Aorta (tissue), 5 donors: Measurements from ENCODE around the gene PSIP1. TPM values are rescaled to one million over a fixed set of nuclear protein-coding genes. Genes with fewer than 3 reads are reported as not detected.

Source experiments
- ATAC-seq: fragments of 200-7000 bp; cut with Tn5 transposase; one replicate; pipeline ENCODE4 v1.9.1; 2022; ENCODE audit warnings: moderate library complexity; ENCODE audit not compliant: low FRiP score
- DNase-seq, 2 donors: peaks; one replicate each; pipeline ENCODE4 v3.0.0-alpha.2; 2020
- H3K27ac ChIP-seq, 2 donors: one replicate each; pipeline ENCODE4 v1.5.1; 2013; ENCODE audit warnings: low read length in 2 of 2, mild to moderate bottlenecking in 2 of 2, moderate library complexity in 2 of 2, control low read depth in 1 of 2, inconsistent platforms in 1 of 2, low read depth in 1 of 2
- H3K27me3 ChIP-seq, 2 donors: one replicate each; pipeline ENCODE4 v1.6.1; 2013; ENCODE audit warnings: control low read depth in 1 of 2, low read length in 1 of 2, mild to moderate bottlenecking in 1 of 2, moderate library complexity in 1 of 2; ENCODE audit not compliant: insufficient read depth in 2 of 2, control insufficient read depth in 1 of 2
- H3K36me3 ChIP-seq, 2 donors: one replicate each; pipeline ENCODE4 v1.6.1; 2013; ENCODE audit warnings: control low read depth in 1 of 2, low read length in 1 of 2, mild to moderate bottlenecking in 1 of 2; ENCODE audit not compliant: insufficient read depth in 2 of 2, control insufficient read depth in 1 of 2
- H3K4me1 ChIP-seq, 2 donors: one replicate each; pipeline ENCODE4 v1.6.1; 2013; ENCODE audit warnings: low read length in 2 of 2, control low read depth in 1 of 2, mild to moderate bottlenecking in 1 of 2, moderate library complexity in 1 of 2; ENCODE audit not compliant: insufficient read depth in 2 of 2, control insufficient read depth in 1 of 2
- H3K4me3 ChIP-seq, 2 donors: one replicate each; pipeline ENCODE4 v1.5.1; 2013; ENCODE audit warnings: low read length in 2 of 2, control low read depth in 1 of 2, mild to moderate bottlenecking in 1 of 2
- H3K9me3 ChIP-seq: one replicate; pipeline ENCODE4 v1.6.1; 2013; ENCODE audit warnings: mild to moderate bottlenecking, low read length; ENCODE audit not compliant: control insufficient read depth
- WGBS, 2 donors: extraction: QIAGEN DNeasy Blood & Tissue Kit; methylation state at CpG; one replicate each; pipeline ENCODE4 v1.1.7; 2013; 5-methylcytosine and 5-hydroxymethylcytosine counted together
- intact Hi-C, 2 donors: fragments of 100-400 bp; cut with DNase I; formaldehyde crosslinking; loops; one replicate each; pipeline versions ENCODE4 v1.14.2 to v1.15.0; 2022
- polyA plus RNA-seq, 2 donors: library from polyadenylated mRNA; stranded (reverse); fragments of 200-250 nt; gene quantifications; one replicate each; pipeline ENCODE4 v1.2.3, GENCODE V29; 2013
- total RNA-seq, 2 donors: library from RNA; stranded (reverse); fragmentation: NEBNext Ultra II Directional; extraction: Animal tissue kit (Norgen Biotek cat#: 25700); gene quantifications; one replicate each; pipeline ENCODE4 v1.2.1, GENCODE V29; 2021
- donor health status: healthy with polysubstance abuse.
- donor health status: Bipolar disorder and iron deficiency.
- donor health status: DM: no; HTN: no; CAD: no.
- donor health status: DM: no; HTN: no; CAD: no.
- donor health status: DM: yes; HTN: yes; CAD: no.

PSIP1 gene
- total and polyA plus RNA-seq, 4 donors = 60.0 to 89.0 (median 68.8) TPM

- no peaks in the 10 kb centered on the region for H3K27me3 ChIP-seq
- intact Hi-C loops = no loop called here
- no peaks in the 10 kb centered on the region for H3K36me3 ChIP-seq
- 86 to 89% methylated on average over 13 of the region's 13 CpGs for WGBS, 2 donors
- H3K4me3 ChIP-seq = no peak overlapping the region
- DNase-seq (no peak), ATAC-seq (no peak)
- peaks cover 0 to 2% of the 10 kb centered on the region in 2 donors for H3K4me1 ChIP-seq
- no peak overlapping the region for H3K27ac ChIP-seq
- H3K9me3 ChIP-seq = no peaks in the 10 kb centered on the region
Measured at GRCh38 chr9:15492485-15493150, 18.2 kb downstream of the PSIP1 start.

DNA sequence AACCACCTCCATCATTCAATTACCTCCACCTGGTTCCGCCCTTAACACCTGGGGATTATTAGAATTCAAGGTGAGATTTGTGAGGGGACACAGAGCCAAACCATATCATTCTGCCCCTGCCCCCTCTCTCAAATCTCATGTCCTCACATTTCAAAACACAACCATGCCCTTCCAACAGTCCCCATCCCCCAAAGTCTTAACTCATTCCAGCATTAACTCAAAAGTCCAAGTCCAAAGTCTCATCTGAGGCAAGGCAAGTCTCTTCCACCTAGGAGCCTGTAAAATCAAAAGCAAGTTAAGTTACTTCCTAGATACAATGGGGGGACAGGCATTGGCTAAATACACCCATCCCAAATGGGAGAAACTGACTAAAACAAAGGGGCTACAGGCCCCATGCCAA is 18.8 kb downstream of the PSIP1 start:
- Histone ChIP-seq H3K36me3 (no peaks in the 10 kb centered on the region), H3K4me1 (no peaks in the 10 kb centered on the region), H3K27ac (no peak overlapping the region), H3K9me3 (no peaks in the 10 kb centered on the region), H3K4me3 (no peak overlapping the region), H3K27me3 (no peaks in the 10 kb centered on the region)
- 98 to 100% methylated on average over 1 of the region's 1 CpG for WGBS, 2 donors
- intact Hi-C loops = no loop called here
- DNase-seq (no peak), ATAC-seq (no peak)

GRCh38 chr9:15485836-15486666 is 24.7 kb downstream of the PSIP1 start:
- ATAC-seq (no peak), DNase-seq (no peak)
- WGBS, 2 donors = 30 to 31% methylated on average over 2 of the region's 2 CpGs
- Histone ChIP-seq H3K9me3 (no peaks in the 10 kb centered on the region), H3K4me3 (no peak overlapping the region), H3K27me3 (no peaks in the 10 kb centered on the region), H3K27ac (no peak overlapping the region), H3K36me3 (no peaks in the 10 kb centered on the region), H3K4me1 (no peaks in the 10 kb centered on the region)
- intact Hi-C loops = loop anchor here in 1 of 2 donors (10.0 kb wide), 1 partner anchor 191 kb away; no protein-coding TSS in a partner anchor

GRCh38 chr9:15484802-15485201 is 26.0 kb downstream of the PSIP1 start:
- Histone ChIP-seq H3K36me3 (no peaks in the 10 kb centered on the region), H3K4me1 (no peaks in the 10 kb centered on the region), H3K27ac (no peak overlapping the region), H3K9me3 (no peaks in the 10 kb centered on the region), H3K4me3 (no peak overlapping the region), H3K27me3 (no peaks in the 10 kb centered on the region)
- ATAC-seq (no peak), DNase-seq (no peak)
- 94 to 96% methylated on average over 6 of the region's 6 CpGs for WGBS, 2 donors
- intact Hi-C loops = loop anchor here in 1 of 2 donors (10.0 kb wide), 1 partner anchor 190 kb away; no protein-coding TSS in a partner anchor

GRCh38 chr9:15482146-15482545 is 28.6 kb downstream of the PSIP1 start:
- intact Hi-C loops = loop anchor here in 1 of 2 donors (10.0 kb wide), 1 partner anchor 187 kb away; no protein-coding TSS in a partner anchor
- no peak for ATAC-seq

GRCh38 chr9:15480028-15480427 is 30.7 kb downstream of the PSIP1 start:
- Histone ChIP-seq H3K4me1 (no peaks in the 10 kb centered on the region), H3K4me3 (no peak overlapping the region), H3K36me3 (peaks cover 0 to 6% of the 10 kb centered on the region in 2 donors), H3K27me3 (no peaks in the 10 kb centered on the region), H3K9me3 (no peaks in the 10 kb centered on the region), H3K27ac (no peak overlapping the region)
- 5 to 11% methylated on average over 1 of the region's 1 CpG for WGBS, 2 donors
- ATAC-seq = no peak
- intact Hi-C loops = loop anchor here in 1 of 2 donors (10.0 kb wide), 1 partner anchor 185 kb away; no protein-coding TSS in a partner anchor
- DNase-seq = no peak

More at GRCh38 chr9:15482146-15482545, 28.6 kb downstream of the PSIP1 start:
- 78 to 82% methylated on average over 1 of the region's 1 CpG for WGBS, 2 donors
- Histone ChIP-seq H3K27me3 (no peaks in the 10 kb centered on the region), H3K27ac (no peak overlapping the region), H3K9me3 (no peaks in the 10 kb centered on the region), H3K4me3 (no peak overlapping the region), H3K36me3 (peaks cover 0 to 2% of the 10 kb centered on the region in 2 donors), H3K4me1 (no peaks in the 10 kb centered on the region)
- DNase-seq = no peak

GRCh38 chr9:15475923-15476536 is 34.7 kb downstream of the PSIP1 start:
- H3K9me3 ChIP-seq = no peaks in the 10 kb centered on the region
- WGBS, 2 donors = 77% methylated on average over 8 of the region's 8 CpGs
- ATAC-seq (no peak), DNase-seq (no peak)
- H3K4me1 ChIP-seq = no peaks in the 10 kb centered on the region
- no peaks in the 10 kb centered on the region for H3K27me3 ChIP-seq
- no peak overlapping the region for H3K4me3 ChIP-seq
- H3K27ac ChIP-seq = no peak overlapping the region
- H3K36me3 ChIP-seq = peaks cover 0 to 6% of the 10 kb centered on the region in 2 donors
- intact Hi-C loops = no loop called here

GRCh38 chr9:15469862-15470261 is 40.9 kb downstream of the PSIP1 start:
- DNase-seq = no peak
- WGBS, 2 donors = 10 to 29% methylated on average over 2 of the region's 2 CpGs
- Histone ChIP-seq H3K27me3 (no peaks in the 10 kb centered on the region), H3K4me3 (no peak overlapping the region), H3K27ac (no peak overlapping the region), H3K9me3 (no peaks in the 10 kb centered on the region), H3K4me1 (no peaks in the 10 kb centered on the region), H3K36me3 (peaks cover 0 to 4% of the 10 kb centered on the region in 2 donors)
- ATAC-seq = no peak
- intact Hi-C loops = no loop called here
